A549 (cell line): ENCODE results near the gene RBMS3.

Experiments
- CTCF ChIP-seq: fragments of >200 bp; sonication (Bioruptor Twin); formaldehyde crosslinking; IDR thresholded peaks from 3 replicates; pipeline ENCODE4 v1.5.1; 2016
- TF ChIP-seq, protein P1 (sequence below): IDR thresholded peaks from 2 replicates; pipeline ENCODE4 v1.6.1; 2012; ENCODE audit warnings: low read depth, borderline replicate concordance

GRCh38 chr3:29694783-29695182 lies 413.9 kb downstream of the RBMS3 start:
- TF ChIP-seq CTCF = no peak
- TF ChIP-seq, protein P1, sequence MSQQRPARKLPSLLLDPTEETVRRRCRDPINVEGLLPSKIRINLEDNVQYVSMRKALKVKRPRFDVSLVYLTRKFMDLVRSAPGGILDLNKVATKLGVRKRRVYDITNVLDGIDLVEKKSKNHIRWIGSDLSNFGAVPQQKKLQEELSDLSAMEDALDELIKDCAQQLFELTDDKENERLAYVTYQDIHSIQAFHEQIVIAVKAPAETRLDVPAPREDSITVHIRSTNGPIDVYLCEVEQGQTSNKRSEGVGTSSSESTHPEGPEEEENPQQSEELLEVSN = no peak
